Measurements from ENCODE around the gene TPST1.

Gene TPST1

DNA sequence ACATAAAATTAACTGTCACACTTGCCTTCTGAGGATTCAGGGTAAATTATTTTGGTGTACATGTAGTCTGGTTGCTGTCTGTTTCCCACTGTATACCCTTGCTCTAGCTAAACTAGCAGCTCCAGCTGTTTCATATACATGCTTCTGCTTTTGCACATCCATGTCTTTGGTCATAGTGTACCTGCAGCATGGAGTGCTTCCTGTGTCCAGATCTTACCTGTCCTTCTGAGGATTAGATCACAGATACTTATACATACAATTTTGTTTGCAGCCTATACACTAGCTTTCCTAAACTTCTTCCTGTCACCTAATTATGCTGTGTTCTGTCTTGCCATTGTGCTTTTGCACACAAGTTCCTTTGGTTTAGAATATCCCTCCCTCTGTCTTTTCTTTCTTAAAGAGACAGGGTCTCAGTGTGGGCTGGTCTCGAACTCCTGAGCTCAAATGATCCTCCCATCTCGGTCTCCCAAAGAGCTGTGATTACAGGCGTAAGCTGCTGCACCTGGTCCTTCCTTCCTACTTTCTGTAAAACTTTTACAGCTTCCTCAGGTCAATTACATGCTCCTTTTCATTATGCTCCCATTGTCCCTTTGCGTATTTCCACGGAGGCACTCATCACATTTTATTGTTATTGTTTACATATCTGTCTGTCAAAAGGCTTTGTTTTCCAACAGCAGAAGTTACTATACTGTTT is 33.8 kb downstream of the TPST1 start:
- DNase-seq (ENCODE audit: low read depth), result no peak

DNA sequence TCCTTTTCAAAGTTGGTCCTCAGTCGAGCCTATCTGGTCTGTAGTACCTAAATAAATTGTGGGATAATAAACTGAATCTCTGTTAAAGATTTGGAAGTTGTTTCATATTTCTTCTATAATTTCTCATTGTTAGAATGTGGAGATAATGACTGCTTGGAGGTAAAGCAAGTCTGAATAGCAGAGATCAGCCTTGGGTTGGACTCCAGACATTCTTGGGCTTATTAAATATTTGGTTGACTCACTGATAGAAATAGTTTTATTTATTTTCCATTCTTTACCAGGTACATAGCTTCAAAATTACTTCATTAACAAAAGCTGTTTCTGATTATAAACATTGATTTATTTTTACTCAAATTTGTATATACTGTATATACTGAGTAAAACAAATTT is 34.3 kb downstream of the TPST1 start:
- no peak for DNase-seq (ENCODE audit: low read depth)

DNA sequence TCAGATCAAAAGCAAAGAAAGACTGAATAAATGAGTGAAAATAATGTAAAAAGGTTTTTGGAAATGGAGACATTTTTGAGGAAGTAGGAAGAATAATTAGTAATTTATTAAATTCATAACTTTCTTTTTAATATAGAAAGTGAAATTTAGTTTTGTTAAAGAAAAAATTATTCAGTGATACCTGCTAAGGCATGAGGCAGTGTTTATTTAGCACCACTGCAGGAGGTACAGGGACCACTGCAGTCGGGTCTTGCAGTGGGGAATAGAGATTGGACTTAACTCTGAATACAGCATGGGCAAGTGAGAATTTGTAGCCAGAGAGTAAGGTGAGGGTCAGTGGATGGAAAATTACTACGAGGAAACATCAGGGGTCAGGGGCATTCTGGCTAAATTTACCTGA is 39.9 kb downstream of the TPST1 start:
- DNase-seq (ENCODE audit: low read depth), result no peak

DNA sequence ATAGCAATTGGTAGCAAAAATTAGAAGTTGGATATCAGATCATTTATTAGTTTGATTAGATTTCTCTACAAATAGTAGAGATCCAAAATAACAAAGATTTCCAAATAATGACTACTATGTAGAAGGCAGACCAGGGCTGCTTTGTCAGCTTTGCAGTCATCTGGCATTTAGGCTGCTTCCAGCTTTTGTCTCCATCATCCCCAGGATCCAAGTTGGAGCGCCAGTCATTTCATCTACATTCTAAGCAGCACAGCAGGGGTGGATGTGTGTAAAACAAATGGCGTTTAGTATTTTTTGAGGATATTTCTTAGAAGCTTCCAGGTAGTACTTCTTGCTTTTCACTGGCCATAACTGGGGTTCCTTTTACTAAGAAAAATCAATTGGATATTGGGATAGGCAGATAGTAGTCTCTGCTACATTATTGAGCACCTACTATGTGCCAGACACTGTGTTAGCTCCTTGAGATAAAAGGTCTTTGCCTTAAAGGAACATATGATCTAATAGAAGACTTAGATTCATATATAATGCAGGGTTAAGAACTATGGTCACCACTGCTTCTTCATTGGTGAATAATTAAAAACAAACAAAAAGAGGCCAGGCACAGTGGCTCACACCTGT is 41.5 kb downstream of the TPST1 start:
- no peak for DNase-seq (ENCODE audit: low read depth)

DNA sequence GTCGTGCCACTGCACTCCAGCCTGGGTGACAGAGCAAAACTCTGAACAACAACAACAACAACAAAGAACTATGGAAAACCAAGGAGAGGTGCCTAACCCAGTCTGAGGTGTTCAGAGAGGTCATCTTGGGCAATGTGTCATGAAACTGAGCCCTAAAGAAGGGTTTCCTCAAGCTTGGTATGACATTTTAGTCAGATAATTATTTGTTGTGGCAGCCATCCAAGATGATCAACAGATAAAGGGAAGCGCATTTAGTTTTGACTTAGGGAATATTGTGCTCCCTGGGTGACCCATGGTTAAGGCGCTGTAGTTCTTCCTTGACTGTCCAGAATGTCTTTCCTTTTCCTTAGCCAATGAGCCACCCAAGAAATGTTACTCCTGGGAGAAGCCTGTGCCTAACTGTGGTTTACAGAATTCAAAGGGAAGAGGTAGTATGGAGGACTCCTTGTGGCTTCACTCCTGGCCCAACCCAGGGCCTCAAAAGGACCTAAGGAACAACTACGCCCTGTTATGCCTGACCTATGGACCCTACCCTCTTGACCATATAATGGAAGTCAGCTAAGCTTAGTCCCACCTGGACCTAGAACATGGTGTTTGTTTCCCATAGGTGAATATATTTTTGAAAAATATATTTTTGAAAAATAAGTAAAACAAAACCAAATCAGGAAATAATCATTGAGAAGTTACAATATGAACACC is 42.4 kb downstream of the TPST1 start:
- no peak for DNase-seq (ENCODE audit: low read depth)

DNA sequence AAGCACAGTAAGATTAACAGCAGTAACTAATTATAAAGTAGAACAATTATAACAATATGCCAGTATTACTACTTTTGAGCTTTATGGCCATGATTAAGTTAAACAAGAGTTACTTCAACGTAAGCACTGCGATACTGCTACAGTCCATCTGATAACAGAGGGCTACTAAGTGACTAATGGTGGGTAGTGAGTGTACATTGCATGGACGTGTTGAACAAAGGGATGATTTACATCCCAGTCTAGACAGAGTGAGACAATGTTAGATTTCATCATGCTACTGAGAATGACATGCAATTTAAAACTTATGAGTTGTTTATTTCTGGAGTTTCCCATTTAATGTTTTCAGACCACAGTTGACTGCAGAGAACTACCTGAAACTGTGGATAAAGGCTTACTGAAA is 45.6 kb downstream of the TPST1 start:
- no peak for DNase-seq (ENCODE audit: low read depth)

DNA sequence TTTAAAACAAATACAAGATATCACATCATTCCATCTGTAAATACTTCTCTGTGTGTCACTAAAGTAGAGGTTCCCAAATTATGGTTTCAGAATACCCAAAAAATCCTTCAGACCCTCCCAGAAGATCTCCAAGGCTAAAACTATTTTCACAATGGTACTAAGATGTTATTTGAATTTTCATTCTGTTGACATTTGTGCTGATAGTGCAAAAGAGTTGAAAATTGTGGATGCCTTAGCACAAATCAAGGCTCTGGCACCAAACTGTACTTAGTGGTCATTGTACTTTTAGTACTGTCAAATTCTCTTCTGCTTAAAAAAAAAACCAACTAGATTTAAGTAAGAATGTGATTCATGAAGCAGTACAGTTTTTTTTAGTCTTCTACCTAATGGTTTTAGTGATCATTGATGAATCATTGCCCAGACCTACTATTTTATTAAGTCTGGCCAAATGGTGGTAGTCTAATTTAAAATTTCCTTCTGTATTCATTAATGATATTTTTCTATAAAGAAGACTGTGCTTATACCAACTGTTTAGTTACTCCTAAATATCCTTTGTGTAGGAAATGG is 50.5 kb downstream of the TPST1 start:
- no peak for DNase-seq (ENCODE audit: low read depth)

DNA sequence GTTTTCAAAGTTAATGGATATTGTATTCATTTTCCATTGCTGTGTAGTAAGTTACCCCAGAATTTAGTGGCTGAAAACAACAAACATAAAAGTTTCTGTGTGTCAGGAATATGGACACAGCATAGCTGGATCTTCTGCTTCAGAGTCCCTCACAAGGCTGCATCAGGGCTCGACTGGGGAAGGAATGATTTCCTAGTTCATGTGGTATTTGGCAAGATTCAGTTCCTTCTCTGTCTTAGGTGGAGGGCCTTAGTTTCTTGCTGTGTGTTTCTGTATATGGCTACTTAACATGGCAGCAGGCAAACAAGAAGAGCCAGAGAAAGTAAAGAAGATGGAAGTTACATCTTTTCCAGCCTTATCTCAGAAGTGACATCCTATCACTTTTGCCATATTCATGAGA is 51.1 kb downstream of the TPST1 start:
- DNase-seq (ENCODE audit: low read depth), result no peak

DNA sequence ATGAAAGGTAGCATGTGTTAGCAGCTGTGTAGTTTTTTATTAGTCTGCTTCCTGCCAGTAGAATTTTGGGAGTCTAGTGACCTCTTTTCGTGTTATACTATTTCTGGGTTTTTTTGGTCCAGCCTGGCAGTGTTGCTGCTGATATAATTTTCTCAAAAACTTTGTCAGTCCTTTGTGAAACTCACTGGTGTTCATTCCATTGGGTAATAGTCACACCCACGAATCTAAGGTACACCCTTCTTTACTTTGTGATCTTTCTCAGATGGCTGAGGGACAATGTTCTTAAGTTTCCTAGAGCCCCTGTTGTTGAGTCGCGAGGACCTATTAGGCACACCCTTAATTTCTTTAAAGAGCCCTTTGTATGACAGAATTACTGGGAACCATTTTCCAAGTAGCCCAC is 52.3 kb downstream of the TPST1 start:
- no peak for DNase-seq (ENCODE audit: low read depth)

DNA sequence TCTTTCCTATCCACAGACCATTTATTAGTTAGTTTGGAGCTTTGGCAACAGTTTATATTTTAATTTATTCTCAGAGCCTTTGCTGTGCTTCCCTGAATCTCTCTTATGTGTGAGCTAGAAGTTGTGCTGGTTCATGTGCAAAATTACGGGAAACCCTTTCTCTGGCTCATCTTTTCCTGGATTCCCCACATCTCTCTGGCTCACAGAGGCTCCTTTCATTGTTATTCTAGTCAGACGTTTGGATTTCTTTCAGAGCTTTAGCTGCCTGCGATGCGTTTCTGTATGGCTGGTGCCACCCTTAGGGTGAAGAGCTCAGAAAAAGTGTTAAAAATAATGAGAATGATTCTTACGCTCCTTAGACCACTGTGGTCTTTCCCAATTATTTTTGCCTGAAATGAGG is 53.3 kb downstream of the TPST1 start:
- DNase-seq (ENCODE audit: low read depth), result no peak

DNA sequence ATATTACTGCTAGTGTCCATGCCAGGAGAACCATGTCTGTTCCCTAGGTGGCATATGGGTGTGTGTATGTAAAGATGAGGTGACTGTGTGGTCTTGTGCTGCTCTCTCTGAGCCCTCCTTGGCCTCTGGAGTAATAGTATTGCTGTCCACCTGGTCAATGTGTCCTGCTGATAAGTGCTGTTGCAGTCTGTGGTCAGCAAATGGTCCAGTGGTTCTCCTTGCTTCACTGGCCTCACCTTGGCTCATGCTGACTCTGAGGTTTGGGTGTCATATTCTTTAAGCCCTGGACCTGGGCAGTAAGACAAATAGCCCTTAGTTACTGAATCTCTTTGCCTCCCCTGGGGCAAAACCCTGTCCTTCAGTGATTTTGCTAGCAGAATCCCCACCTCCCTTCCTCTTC is 56.8 kb downstream of the TPST1 start:
- no peak for DNase-seq (ENCODE audit: low read depth)

DNA sequence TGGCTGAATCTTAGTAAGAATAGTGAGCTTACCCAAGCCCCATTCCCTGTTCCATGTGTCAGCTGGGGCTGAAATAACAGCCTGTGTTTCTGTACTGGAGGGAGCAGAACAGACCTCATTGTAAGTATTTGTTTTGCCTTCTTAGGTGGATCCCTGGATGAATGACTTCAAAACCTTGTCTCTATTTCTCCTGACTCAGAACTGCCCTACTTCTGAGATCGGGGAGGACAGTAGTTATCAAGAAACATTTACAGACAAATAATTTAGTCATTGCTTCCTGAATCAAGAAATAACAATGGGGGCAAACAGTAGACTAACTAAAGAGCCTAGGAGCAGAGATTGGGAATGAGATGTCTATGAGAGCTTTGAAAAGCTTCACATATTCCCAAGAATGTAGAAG is 58.8 kb downstream of the TPST1 start:
- DNase-seq (ENCODE audit: low read depth), result no peak

DNA sequence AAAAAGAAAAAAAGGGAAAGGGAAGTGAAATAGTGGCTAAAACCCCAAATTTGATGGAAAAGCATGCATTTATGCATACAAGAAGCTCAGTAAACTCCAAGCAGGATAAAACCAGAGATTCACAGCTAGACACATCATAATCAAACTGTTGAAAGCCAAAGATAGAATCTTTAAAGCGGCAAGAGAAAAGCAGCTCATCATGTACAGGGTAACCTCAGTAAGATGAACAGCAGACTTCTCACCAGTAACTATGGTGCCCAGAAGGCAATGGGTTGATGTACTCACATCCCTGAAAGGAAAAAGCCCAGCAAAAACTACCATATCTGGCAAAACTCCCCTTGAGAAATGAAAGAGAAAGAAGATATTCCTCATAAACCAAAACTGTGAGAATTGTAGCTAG is 60.4 kb downstream of the TPST1 start:
- no peak for DNase-seq (ENCODE audit: low read depth)

DNA sequence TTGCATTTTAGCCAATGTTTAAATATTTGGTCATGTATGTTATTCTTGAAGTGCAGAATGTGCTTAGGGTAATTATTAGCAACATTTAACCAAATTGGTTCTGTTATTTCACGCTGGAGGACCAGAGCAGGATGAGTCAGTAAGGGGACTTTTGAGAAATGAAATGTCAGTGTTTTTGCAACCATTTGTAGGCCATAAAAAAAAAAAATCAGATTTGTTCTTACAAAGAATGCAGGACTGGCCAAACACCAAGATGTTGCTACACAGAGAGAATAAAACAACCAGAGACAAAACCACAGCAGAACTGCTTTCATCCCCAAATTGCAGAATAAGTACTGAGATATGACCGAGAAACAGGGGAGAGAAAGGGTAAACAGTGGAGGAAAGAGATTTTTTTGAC is 62.1 kb downstream of the TPST1 start:
- no peak for DNase-seq (ENCODE audit: low read depth)

DNA sequence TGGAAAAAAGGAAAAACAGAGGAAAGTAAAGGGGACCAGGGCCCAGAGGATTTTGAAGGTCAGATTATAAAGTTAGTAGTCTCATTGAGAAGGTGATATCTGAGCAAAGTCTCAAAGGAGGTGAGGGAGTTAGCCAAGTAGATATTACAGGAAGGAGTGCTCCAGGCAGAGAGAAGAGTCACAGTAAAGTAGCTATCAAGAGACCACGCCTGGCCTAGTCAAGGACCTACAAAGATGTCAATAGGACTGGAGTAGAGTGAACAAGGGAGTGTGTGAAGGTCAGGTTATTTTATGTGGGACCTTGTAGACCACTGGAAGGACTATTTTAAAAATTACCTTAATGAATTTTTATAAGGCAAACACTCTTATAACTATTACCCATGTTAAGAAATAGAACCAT is 64.8 kb downstream of the TPST1 start:
- DNase-seq (ENCODE audit: low read depth), result no peak

DNA sequence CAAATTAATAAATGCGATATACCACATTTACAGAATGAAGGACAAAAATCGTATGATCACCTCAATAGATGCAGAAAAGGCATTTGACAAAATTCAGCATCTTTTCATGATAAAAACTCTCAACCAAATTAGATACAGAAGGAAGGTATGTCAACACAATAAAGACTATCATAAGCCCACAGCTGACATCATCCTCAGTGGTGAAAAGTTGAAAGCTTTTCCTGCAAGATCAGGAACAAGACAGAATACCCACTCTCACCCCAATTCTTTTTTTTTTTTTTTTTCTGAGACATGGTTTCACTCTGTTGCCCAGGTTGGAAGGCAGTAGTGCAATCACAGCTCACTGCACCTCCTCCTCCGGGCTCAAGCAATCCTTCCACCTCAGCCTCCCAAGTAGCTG is 67.2 kb downstream of the TPST1 start:
- DNase-seq (ENCODE audit: low read depth), result no peak

DNA sequence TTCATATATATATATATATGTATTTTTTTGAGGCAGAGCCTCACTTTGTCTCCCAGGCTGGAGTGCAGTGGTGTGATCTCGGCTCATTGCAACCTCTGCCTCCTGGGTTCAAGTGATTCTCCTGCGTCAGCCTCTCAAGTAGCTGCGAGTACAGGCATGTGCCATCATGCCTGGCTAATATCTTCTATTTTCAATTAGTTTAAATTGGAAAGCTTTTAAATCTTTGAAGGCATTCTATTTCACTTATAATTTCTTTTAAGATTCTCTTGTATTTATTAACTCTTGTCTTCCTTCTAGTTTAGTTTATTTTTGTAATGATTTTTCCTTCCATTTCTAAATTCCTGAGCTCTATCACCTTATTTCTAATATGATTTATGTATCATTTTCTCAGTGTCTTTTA is 71.2 kb downstream of the TPST1 start:
- no peak for DNase-seq (ENCODE audit: low read depth)

DNA sequence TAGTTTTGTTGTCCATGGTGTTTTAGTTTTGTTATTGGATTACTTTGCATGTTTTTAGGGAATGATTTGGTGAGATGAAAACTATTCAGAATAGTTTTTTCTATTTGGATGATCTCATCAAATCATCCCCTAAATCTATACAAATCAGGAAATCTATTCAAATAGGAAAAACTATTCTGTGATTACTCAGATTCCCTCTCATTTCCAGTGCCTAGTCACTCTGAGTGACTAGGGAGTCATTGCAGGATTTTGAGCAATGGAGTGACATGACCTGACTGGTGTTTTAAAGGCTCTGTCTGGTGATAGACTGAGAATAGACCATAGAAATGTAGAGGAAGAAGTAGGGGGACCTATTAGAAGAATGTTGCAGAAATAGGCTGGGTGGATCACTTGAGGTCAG is 72.4 kb downstream of the TPST1 start:
- DNase-seq (ENCODE audit: low read depth), result no peak

DNA sequence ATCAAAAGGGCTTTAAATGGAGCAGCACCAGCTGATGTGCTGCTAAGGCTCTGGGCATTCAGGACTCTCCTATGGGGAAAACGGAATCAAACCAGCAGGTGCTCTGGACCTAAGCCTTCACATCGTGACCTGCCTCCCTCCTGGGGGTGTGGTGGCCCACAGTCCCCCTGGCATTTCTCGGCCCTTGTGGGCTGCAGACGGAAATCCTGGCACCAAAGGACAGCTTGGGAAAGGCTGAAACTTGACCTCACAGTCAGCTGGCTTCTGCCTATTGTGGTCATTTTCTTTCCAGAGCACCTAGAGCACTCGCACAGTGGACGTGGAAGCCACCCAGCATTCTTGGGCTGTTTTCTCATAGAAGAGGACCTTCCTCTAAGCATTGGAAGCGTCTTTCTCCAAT is 74.8 kb downstream of the TPST1 start:
- no peak for DNase-seq (ENCODE audit: low read depth)

DNA sequence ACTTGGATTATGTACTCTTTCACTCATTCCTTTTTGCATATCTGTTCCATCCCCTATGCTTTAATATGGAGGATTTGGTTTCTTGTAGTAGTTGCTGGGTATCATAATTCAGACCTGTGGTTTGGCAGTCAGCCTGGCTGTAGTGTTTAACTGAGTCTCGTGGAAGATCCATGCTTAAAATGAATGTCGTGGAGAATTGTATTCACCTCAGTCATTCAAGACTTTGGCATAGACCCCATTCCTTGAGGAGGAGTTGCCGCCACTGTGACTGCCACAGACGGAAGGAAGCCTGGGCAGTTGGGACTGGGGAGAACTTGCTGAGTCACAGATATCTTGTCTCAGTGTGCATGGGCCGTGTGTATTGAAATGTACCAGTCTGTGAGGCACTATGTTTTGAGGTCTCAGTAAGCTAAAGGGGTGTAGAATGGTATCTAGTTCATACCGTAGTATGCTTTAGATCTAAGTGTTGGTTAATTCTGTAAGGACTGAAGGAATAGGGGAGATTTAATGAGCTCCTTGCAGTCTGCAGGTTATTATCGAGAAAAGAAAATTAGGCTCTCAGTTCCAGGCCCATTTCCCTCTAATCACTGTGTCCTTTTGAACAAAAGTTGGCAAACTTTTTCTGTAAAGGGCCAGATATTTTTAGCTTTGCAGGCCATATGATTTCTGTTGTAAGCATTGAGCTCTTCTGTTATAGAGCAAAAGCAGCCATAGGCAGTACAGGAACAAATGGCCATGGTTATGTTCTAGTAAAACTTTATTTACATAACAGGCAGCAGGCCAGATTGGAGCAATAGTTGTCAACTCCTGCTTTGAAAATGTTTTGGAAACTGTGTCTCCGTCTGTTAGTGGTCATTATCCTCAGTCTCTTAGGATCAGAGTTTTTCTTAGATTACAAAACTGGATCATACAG is 76.8 kb downstream of the TPST1 start:
- no peak for DNase-seq (ENCODE audit: low read depth)

DNA sequence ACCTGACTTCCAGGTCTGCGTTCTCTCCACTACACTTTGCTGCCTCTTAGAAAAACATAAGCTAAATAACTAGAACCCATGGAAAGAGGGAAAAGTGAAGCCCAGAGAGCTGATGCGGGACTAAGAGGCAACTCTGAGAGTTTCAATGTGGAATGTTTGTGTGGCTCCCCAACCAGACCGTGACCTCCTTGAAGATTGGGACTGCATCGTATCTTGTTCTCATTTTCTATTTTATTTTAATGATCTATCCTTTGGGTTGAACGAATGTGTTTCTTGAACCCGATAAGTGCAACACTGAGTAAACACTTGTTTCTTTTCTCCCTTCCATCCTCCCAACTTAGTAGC is 77.4 kb downstream of the TPST1 start:
- DNase-seq (ENCODE audit: low read depth), result no peak

Measured in activated T-helper 1 cell treated with Interleukin-2 at 50 U/mL for 16 hours (primary cell).